Gastroesophageal sphincter (tissue), 2 donors: ENCODE measurements around the gene ERCC6L2.

Experiments used
- POLR2A ChIP-seq, 2 donors: fragments of 450-650 bp; IDR thresholded peaks; one replicate each; pipeline ENCODE4 v1.6.1; 2017; ENCODE audit warnings: antibody characterized with exemption in 2 of 2, mild to moderate bottlenecking in 2 of 2, moderate library complexity in 1 of 2
- POLR2AphosphoS5 ChIP-seq: sonication (generic); formaldehyde crosslinking; IDR thresholded peaks from one replicate; pipeline ENCODE4 v1.6.1; 2017; ENCODE audit warnings: antibody characterized with exemption

GRCh38 chr9:95874989-95875304 lies 544 bp upstream of the ERCC6L2 start:
- no peak for TF ChIP-seq POLR2A (IDR thresholded peaks at IDR 0.05)
- no peak for TF ChIP-seq POLR2AphosphoS5
